NCI-H146 treated with DMSO at 0.1 percent for 48 hours (cell line): ENCODE results near the gene AXIN2.

Experiments used
- DNase-seq: peaks from one replicate; lab custom pipeline; 2025; ENCODE audit not compliant: unreplicated experiment; lab: John Stamatoyannopoulos, UW

AXIN2 gene

DNA sequence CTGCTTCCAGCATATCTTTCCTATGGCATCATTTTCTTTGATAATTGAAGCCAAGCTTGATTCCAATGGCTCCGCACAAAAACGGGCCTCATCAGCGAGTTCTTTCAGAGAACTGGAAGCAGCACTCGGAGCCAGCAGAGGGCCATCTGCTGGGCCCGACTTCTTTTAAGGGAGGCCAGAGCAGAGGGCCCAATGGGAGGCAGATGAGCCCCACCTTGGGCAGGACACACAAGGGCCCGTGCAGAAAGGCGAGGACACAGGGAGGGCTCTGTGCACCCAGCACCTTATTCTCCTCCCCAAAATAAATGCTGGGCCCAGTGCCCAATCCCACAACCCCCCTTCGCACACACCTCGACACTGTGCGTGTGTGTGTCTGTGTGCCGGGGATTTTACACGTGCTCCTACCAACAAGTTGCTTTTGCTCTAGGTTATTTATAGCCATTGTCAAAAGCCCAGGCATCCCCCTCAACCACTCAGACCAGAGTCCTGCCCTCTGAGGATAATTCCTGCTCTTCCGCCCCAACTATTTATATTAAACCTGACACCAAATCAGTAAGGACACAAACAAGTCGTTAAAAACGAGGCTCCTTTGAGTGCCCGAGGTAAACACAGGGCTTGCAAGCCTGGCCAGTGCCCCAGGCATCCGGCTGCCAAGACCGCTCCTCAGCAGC is 6.8 kb downstream of the AXIN2 start:
- DNase-seq = no peak

DNA sequence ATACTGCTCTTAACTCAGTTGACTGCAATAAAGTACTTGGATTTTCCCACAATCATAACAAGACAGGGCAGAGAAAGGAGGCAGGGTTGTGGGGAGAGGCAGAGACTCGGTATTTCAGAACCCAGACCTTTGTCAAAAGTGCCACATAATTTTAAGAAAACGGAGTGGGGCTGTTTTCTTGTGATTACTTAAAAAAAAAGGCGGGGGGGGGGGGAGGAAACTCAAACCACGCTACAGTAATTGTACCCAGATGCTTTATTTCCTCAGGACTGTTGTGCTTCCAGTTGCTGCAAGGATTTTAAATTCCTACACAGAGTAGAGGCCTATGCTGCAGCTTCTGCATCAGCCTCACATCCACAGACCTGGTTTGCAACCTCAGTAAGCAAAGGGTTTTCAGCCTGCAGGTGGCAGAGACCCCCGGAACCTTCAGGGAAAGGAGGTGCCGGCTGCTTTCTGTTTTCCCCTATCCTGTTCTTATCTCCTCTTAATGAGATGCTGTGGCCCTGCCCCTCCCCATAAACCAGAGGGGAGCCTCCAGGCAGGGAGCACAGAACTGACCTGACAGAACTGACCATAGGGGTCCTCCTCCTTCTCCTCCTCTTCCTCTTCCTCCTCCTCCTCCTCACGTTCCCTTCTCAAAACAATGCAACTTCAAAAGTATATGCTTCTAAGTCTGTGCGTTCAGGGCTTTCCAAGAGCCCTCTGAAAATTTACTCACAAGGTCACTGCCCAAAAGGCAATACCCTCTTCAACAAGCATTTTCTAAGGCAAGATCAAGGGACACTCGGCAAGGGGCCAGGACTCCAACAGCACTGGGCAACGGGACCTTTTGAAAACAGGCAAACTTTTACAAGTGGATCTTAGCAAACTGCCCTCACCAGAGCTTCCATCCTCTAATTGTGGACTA is 7.5 kb downstream of the AXIN2 start:
- no peak for DNase-seq

DNA sequence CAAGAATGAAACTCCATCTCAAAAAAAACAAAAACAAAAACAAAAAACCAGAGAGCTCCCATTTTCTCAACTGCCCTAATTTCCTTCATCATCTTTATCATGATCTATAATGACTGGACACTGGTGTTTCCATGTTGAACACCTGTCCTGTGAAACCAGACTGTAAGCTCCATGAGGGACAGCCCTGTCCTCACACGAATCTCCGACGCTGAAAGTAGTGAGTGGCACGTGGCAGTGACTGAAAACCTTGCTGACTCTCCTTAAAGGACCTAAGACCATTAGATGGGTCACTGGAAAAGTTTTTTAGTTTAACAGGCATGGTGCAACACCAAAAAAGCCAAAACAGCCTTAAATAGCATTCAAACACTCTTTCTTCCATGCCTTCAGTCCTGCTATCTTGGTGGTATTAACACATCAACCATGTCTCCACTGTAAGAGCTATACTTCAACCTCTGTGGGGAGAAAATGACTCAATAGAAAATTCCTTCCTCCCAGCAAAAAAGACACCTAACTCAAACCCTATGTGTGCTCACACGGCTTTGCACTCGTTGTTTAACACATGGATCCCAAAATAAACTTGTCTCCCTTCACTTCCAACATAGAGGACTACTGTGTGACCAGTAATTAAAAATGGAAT is 8.3 kb downstream of the AXIN2 start:
- no peak for DNase-seq

DNA sequence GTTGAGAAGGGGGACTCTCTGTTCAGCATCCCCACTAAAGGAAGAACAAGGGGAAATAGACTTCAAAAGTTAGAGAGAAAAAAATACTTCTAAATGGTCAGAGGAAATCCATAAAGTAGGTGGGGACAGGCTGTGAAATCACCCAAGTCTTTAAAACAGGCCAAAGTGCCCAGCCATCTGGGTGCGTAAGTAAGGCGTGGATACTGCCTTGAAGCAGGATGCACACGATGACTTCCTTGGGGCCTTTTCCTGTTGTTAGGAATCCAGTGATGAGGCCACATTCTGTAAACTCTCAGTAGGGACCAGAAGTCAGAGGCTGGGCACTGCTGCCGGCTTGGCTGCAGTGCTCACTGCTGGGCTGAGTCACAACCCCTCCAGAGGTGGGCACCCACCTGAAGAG is 9.2 kb downstream of the AXIN2 start:
- no peak for DNase-seq

DNA sequence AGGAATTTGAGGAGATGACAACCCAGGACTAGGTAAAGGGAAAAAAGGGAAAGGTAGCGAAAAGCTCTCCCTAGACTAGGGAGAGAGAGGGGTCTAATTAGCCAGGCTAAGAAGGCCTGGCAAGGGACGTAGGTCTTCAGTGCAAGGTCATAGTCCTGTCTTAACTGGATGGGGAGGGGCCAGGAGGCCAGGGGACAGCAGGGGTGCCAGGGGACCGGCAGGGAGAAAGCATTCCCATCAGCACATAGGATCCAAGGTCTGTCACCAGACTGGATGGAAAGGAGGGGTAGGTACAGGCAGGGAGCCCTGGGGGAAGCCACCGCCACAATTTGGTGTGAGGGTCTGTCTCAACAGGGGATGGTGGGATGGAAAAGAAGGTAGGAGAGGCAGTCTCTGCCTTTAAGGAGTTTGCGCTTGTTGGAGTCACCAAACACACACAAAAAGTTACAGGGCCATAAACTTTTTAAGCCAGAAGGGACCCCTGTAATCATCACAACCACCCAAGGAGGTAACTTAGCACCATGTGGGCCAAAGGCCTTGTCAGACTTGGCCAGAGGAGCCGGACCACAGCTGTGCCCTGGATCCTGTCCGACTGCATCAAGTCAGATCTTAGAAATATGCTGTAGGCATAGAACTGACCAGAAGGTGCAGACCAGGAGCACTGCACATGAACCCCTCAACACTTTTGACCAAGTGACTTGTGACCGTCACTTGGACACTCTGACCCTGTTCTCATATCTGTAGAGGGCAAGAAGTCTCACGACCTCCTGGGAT is 10.0 kb downstream of the AXIN2 start:
- no peak for DNase-seq

DNA sequence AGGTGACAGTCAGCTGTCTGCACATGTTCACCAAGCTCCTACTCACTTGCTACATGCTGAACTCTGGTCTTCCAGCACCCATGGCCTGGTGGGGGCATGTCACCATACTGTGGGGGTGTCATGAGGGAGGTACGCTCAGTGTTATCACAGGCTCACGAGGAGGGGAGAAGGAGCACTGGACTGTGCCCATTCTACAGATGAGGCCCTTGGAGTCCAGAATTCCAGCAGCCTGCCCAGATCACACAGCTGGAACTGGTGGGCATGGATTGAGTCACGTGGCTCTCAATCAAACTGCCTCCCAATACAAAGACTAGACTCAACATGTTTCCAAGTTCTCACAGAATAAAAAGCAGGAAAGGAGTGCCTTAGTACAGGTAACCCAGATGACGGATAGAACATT is 10.7 kb downstream of the AXIN2 start:
- no peak for DNase-seq

DNA sequence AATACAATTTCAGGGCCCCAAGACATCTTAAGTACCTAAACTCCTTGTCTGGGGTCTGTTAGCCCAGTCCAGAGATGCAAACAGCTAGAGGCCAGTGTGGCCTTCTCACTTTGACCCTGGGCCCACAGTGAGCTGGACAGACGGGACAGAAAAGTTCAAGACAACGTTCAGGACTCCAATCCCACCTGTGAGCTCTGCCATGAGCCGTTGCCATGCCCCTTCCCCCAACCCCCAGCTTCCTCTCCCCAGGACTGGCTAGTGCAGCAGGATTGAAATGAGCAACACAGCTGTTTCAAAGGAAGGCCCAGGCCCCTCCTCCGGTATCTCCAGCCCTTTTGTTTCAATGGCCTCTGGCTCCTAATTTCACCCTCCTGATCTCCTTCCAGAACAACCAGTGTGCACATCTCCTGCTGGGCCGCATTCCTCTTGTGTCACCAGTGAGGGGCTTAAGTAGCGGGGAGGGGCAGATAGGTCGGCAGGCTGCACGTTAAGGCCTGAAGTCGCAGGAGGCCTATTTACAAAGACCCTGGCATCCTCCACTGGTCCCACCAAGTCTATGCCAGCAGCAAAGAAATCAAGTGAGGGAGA is 11.3 kb downstream of the AXIN2 start:
- no peak for DNase-seq

DNA sequence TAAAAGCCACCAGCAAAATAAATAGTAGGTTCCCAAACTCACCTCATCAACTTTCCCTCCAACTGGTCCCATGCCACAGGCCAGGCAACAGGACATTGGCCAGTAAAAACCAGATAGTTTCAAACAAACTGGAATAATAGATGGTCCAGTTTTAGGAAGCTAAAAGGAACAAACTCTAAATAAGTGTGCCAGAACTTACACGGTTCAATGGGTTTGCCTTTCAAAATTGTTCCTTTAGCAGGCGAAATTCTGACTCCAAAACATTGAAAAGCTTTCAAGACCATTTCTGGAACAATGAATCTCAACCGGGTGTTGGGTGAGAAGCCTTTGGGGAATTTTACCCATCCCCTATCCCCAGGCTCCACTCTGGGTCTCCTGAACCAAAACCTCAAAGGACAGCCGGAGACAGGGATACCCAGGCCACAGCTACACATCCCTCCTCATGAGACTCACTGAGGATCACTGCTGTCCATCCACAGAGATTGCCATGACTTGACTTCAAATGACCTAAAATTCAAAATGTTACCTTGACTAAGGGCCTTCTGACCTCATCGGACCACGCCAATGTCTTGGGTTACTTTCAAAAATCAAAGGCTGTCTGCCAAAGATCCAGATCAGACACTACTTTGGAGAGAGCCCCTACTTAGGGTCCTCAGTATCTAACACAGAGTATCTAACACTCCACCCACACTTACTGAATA is 13.0 kb downstream of the AXIN2 start:
- DNase-seq = no peak

DNA sequence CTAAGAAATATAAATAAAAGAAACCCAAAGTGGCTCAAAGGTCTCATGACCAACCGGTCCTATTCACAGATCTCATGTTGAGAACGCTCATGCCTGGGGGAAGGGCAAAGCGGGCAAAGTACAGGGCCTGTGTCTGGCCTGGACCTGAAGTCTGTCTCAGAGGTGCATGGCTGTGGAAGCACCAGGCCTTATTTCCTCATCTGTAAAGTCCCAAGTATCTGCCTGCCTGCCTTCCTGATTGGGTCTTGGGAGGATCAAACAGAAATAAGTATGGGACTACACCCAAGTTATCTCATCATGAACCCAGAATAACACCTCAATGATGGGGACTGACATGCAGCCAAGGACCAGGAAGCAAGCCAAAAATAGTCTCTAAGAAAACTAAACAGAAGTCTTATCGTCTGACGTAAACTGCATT is 14.2 kb downstream of the AXIN2 start:
- no peak for DNase-seq

DNA sequence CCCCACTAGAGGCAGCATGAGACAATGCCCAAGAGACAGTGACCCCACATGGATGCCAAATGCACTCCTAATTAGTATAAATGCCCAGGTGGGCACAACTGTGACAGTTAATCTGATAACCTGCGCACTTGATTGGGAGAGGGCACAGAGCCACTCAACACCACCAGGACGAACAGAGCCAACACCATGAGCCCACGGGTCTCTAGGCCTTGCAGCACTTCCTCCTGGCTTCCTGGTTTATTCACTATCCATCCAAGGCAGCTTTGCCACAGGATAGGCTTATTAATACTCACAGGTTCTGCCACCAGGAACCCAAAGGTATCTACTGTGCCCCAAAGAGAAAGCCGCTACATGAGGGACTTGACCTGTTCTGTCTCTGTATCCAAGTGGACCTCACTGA is 14.9 kb downstream of the AXIN2 start:
- no peak for DNase-seq

DNA sequence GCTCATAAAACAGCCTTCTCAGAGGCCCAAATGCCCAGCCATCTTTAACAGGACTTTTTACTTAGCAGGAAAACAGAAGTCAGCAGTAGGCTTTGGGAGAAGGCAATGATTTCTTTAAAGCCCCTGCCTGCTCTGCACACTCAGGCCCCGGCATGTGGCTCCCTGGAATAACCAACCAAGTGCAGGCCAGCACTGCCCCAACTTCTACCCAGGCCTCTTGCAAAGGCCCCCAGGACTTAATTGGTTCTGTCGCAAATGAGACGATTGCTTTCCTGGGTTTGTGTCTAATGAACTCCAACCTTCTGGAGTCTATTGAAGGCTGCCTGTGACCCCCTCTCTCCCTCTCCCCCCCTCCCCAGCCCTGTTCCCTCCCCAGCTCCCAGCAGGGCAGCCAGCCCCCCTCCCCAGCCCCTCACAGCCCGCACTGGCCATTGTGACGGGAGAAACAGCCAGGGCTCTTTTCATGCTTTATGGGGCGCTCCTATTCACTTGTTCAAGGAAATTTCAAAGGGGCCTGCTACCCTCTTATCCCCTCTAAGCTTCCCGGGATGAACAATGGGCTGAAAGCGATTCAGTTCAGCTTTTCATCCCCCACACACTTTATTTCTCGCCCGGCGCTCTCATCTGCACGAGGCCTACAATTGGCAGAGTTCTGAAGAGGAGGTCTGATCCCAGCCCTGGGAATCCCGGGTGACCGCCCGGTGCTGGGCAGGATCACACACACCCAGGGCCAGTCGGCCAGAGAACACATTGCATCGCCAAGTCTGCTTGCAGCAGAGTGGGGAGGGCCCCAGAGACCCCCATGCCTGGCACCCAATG is 15.5 kb downstream of the AXIN2 start:
- DNase-seq = no peak

DNA sequence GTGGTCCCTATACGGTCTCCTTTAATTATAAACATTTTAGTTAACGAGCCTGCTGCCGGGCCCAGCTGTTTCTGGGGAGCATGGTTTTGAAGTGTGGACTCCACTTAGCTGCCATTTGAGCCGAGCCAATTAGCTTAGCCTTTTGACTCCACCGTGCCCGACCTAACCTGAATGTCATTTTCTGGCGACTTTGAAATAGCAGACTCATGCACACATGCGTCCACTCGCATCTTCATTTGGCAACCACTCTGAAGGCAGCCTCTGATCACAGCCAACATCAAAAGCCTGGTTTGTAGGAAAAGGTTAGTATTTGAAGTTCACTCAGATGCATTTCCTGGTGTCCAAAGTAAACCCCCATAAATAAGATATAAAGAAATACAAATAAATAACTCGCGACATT is 16.8 kb downstream of the AXIN2 start:
- DNase-seq = no peak

DNA sequence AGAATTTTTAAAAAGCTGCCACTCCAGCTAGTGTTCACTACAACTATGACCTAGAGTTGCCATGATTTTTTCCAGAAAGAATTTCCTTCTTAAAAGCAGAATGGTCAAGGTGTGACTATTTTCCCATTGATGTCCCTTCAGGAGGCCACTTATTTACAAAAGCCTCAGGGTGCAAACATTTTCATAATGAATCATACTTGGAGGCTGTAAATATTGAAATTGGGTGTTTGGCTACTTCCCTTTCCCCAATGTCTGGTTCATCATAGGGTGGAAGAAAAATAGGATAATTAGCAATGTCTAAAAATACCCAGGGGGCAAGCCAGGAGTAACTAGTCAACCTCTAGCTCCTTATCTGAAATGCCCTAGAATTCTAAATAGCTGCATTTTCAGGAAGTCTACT is 18.8 kb downstream of the AXIN2 start:
- DNase-seq = no peak

DNA sequence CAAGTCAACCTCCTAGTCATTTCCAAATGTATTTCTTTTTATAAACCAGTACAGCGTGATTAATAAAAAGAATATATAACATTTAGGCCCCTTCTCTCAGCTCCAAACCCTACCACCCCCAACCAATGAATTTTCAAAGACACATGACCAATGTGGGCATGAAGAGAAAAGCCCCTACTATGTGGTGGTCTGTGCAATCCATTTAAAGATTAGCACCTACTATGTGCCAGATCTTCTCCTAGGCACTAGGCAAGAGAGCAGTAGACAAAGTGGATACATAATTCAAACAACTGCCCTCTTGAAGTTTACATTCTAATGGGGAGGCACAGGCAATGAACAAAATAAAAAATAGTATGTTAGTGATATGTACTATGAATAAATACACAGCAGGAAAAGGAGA is 19.4 kb downstream of the AXIN2 start:
- DNase-seq = no peak

DNA sequence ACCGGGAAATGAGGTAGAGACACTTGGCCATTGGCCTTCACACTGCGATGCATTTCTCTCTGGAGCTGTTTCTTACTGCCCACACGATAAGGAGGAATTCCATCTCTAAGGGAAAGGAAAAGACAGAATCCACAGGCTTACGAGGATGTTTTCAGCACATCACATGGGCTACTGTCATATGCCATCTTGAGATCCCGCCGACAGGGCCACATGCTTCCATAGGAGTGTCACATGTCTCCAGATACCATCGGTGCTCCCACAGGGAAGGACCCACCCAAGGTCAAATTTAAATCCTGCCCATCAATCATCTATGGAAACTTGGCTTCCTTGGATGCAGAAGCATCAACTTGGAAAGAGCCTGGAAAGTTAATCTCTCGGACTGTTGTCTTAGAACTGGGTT is 20.0 kb downstream of the AXIN2 start:
- no peak for DNase-seq

DNA sequence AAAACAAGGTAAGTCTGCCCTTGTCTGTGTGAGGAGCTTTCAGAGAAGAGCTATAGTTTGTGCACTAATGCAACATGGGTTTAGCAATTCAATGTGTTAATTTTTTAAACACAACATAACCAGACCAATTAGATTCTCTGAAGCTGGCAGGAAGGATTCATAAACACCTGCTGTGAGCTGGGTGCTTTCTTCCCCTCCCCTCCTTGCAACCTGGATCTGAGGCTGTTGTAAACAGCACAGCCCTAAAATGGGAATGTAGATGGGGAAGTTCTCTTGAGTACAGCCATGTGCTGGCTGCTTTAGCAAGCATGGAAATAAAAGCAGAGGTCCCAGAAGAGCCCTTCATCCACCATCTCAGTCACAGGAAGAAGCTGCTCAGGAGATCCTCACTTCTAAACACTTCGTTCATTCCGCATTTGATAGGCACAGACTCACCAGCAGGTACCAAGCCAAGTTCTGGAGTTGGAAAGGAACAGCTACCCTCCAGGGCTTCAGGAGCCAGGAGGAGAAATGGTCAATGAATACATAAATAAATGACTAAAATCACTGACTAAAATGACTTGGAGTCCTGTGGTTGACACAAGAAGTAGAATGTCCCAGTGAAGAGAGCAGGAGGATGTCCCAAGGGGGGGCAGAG is 21.7 kb downstream of the AXIN2 start:
- DNase-seq = no peak

DNA sequence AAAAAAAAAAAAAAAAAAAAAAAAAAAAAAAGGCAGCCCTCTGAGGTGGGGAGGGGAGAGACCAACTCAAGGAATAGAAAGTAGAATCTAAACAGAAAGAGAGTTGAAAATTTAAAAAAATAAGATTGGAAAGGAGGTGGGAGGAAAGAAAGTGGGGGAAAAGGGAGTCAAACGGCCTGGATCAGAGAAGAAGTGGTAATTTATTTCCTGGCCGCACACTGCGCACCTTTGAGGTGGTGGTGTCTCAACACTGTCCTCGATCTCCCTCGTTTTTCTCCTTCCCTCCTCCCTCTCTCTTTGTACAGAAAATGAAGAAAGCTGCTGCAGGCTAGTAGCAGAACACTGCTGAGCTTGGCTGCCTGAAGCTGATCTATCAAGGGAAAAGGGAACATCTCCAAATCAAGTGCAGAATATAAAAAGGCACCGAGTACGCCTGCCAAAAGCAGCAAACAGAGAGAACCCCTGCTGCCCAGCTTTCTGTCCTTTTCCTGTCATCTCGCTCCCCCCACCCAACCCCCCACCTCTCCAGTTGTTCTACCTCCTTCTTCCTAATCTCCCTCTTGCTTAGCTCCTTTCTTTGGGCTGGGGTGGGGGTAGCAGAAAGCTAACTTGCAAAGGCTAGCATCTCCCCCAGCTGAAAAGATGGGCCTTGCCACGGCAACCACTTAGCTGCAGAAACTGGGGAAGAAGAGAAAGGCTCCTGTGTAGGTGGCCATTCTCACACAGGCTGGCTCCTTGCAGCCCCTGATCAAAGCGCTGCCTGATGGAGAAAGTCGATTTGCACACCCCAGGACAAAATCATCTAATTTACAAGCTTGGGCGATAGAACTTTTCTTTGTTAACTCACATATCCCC is 22.5 kb downstream of the AXIN2 start:
- DNase-seq = no peak
